NCI-H1092 (cell line): Measurements from ENCODE around the gene RNFT1.
"Not testable (repeated sequence)": the region's sequence is repeated elsewhere in the genome, so short reads cannot be mapped to it uniquely, and the experiment has no call there.

Experiments used
- DNase-seq: peaks from one replicate; lab custom pipeline; 2025; lab: John Stamatoyannopoulos, UW

Gene RNFT1

GRCh38 chr17:59930121-59930520 lies 34.4 kb downstream of the RNFT1 start:
- not testable (repeated sequence) for DNase-seq

- DNase-seq: not testable (repeated sequence)
Observed at GRCh38 chr17:59920637-59921036, 43.9 kb downstream of the RNFT1 start.

GRCh38 chr17:59916446-59916845 lies 48.1 kb downstream of the RNFT1 start:
- no peak for DNase-seq

- DNase-seq: peak; percentile 2
Observed at GRCh38 chr17:59914274-59914854, 50.2 kb downstream of the RNFT1 start.

- DNase-seq: no peak
Observed at GRCh38 chr17:59907467-59907866, 57.1 kb downstream of the RNFT1 start.

- DNase-seq: no peak
Observed at GRCh38 chr17:59903455-59903854, 61.1 kb downstream of the RNFT1 start.
